Stimulated activated CD8-positive, alpha-beta memory T cell treated with anti-CD3 and anti-CD28 coated beads, Interleukin-4, amount 100 ng/mL, for 4 hours (primary cell): ENCODE data around the gene CCDC12.
A peak's percentile ranks its signal among the peaks of the same experiment; 100 is the strongest.
"Not testable (repeated sequence)": the region's sequence is repeated elsewhere in the genome, so short reads cannot be mapped to it uniquely, and the experiment has no call there.

ENCODE experiments used
- DNase-seq, 2 donors: peaks; one replicate each; pipeline ENCODE4 v3.0.0-alpha.2; 2020; ENCODE audit warnings: low read depth in 2 of 2, low spot score in 1 of 2

CCDC12 gene

DNA sequence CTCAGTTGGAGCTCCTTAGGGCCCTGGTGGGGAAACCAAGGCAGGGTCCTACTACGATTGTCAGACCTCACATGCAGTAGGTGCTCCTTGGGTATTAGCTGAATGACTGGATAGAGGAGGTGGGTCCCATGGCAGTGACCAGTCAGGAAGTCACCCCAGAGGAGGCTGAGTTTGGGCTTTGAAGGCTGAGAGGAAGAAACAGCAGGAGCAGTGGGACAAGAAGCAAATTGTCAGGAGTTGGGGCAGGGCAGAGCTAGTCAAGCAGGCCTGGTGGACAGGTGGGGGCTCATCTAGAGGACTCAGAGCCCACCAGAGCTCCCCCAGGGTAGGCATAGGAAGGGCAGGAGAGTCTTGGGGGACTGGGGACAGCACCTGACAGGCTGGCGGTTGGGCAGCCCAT, 6.0 kb upstream of the CCDC12 start:
- DNase-seq: no peak

DNA sequence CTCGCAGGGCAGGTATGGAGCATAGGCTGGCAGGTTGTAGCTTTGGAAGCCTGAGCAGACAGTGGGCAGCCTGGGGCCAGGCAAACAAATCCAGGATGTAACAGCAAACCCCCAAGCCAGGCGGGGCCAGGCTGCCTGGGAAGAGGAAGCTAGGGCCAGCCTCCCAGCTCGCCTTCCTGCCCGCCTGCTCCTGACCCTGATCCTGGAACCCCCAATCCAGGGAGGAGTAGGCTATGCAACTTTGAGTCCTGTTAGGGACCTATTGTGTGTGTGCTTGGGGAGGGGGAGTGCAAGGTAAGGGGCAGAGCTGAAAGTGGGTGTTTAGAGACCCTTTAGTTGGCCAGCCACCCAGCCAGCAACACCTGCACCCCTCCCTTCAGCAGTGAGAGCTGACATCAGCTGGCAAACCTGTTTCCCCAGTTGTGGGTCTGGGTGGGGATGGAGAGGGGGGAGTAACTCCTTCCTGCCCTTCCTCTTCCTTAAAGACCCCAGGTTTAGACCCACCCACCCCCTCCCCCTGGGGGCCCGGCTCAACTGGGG, 5.5 kb upstream of the CCDC12 start:
- DNase-seq: no peak

DNA sequence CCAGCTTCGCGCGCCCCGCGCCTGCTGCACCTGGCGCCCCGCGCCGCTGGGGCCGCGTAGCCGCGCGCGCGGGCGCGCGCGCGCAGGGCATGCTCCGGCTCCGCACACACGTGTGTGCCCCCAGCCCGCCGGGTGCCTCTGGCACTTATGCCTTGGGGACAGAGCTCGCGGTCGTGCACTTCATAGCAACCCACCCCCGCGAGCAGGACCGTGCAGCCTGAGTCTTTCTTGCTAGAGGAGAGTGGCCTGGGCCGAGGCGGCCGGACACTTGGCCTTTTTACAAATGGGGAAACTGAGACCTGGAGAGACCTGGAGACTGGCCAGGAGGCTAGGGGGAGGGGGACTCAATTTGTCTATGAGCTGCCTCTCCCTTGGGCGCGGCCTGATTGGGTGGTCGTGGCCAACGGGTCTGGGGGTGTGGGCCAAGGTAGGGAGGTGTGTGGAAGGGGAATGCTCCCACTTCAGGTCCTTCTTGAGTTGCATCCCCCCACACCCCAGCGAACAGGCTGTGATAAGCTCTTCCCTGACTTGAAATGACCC, 3.5 kb upstream of the CCDC12 start:
- DNase-seq: no peak

DNA sequence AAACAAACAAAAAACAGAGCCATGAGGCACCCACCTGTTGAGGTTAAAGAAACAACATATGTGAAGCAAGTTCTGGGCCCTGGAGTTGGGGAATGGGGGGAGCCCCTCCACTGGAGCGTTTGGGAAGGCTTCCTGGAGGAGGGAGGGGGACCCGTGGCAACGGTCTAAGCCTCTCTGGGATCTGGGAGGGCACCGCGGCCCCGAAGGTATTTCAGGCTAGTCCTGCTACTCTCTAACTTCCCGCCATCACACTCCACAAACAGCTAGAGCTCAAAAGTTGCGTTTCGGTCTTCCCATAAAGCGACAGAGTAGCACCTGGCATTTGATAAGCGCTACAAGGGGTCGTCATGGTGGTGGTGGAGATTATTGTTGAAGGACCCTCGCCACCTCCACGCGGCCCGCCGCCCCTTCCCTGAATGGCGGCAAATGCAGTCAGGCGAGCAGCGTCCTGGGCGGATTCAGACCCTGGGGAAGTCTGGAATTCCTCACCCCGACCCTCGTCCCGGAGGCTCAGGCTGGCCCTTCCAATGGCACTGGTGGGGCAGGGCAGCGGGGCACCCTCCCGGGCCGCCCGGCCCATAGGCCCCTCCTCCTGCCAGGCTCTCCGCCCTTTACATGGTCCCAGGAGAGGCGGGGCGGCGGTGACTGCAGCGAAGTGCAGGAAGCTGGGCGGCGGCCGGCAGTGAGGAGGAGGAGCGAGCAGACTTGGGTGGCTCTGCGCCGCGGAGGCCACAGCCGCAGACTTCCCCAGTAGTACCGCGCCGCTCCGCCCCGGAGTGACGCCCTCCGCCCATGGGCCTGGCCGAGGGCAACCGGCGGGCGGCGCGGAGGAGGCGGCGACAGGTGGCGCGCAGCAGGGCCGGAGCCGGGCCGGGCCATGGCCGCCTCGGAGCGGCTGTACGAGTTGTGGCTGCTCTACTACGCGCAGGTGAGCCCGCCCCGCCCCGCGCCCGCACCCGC, 2.7 kb upstream of the CCDC12 start, which contains the start of gene NBEAL2:
TSS of gene NBEAL2 (plus strand) at position 682 of the 960 bp plus-strand sequence. CDS start at position 878, 196 bp downstream.
- DNase-seq: peak; percentile 87 to 93

DNA sequence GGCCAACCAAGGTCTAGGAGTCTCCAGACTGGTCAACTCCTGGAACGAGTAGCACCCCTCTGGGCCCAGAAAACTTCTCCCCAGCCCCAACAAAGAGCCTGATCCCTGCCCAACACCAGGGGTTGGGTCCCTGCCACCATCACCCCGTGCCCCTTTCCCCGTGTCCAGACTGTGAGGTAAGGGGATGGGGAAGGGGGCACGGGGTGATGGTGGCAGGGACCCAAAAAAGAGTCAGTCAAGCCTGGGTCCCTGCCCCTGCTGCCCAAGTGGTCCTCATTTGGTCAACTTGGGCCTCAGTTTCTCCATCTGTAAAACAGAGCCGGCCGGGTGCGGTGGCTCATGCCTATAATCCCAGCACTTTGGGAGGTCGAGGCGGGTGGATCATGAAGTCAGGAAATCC, 1.8 kb upstream of the CCDC12 start:
- no peak for DNase-seq

DNA sequence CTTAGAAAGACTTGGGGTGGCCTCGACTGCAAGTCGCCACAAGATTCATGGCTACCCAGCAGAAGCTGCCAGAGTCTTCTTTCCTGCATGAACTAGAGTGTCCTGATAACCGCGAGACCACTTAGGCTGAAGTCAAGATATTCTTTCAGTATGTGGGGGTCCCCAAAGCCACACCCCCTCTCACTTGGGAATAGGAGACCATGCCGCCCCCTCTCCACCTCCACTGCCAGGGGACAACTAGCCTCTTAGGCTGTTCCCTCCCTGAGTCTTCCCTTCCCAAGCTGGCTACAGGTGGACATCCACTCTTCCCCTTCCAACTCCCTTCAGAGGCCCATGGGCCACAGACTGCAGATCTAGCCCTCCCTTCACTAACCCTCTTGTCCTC, 1.3 kb upstream of the CCDC12 start:
- DNase-seq: no peak

DNA sequence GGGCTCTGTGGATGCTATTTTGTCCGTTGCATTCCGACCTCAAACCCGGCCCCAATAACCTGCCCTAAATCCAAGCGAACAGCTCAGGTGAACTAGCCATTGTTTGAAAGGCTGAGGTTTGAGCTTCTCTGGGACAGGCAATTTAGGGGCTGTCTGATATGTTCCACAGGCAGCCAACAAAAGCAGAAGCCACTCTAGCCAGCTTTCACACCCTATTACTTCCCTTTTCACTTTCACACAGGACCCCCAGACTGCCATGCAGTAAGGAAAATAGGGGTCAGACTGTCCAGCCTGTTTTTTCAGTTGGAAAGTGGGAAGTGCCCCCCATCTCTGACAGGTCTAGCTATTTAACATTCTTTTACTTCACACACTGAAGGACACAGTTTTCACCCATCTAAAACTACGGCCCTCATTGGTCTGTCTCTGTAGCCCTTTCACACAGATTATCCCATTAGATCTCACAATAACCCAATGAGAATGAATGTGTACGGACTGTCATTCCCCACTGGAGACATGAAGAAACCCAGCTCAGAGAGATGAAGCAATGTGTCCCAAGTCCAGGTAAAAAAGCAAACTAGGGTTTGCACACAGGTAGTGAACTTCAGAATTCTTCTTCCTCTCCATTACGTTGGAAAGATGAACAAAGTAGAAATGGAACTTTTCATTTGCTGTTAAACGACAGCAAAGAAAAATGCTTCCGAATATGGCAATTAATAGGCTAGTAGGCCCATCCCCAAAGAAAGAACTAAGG, 1.9 kb downstream of the CCDC12 start:
- no peak for DNase-seq

DNA sequence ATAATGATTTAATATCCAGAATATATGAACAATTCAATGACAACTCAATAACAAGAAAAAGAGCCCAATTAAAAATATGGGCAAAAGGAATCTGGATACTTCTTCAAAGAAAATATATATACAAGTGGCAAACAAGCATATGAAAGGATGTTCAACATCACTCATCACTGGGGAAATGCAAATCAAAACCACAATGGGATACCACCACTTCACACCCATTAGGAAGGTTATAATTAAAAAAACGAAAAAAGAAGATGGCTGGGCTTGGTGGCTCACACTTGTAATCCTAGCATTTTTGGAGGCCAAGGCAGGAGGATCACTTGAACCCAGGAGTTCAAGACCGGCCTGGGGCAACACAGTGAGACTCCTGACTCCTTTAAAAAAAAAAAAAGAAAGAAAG, 4.1 kb downstream of the CCDC12 start:
- DNase-seq: no peak

DNA sequence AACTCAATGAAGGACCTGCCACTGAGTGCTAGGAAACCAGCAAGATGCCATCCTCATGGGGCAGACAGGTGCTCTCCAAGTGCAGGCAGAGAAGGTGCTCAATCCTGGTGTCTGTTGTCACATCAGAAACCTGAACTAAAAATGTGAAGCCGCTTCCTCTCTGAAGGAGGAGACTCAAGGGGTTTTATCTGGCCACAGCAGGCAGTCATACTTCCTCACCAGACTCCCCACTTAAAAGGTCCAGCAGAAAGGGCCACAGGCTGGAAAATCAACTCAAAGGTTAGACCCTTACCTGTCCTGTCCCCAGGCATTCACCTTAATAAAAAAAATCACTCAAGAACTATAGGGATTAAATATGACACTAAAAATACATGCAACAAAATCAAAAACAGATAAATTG, 4.8 kb downstream of the CCDC12 start:
- DNase-seq: no peak

DNA sequence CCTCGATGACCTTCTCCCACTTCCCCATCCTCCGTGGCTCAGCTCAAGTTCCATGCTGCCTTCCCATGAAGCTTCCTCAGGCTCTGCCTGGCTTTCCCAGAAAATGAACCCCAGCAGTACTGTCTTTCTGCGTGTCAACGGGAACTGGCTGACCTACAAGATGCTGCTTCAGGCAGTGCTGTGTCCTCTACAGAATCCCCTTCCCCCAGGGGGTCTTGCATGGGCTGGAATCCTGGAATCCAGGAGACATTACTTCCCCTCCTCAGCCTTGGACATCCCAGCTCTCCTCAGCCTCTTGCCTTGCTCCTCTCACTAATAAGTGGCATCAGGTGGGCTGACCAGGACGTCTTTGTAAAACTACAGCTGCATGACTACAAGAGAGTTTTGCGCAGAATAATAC, 5.4 kb downstream of the CCDC12 start:
- no peak for DNase-seq

DNA sequence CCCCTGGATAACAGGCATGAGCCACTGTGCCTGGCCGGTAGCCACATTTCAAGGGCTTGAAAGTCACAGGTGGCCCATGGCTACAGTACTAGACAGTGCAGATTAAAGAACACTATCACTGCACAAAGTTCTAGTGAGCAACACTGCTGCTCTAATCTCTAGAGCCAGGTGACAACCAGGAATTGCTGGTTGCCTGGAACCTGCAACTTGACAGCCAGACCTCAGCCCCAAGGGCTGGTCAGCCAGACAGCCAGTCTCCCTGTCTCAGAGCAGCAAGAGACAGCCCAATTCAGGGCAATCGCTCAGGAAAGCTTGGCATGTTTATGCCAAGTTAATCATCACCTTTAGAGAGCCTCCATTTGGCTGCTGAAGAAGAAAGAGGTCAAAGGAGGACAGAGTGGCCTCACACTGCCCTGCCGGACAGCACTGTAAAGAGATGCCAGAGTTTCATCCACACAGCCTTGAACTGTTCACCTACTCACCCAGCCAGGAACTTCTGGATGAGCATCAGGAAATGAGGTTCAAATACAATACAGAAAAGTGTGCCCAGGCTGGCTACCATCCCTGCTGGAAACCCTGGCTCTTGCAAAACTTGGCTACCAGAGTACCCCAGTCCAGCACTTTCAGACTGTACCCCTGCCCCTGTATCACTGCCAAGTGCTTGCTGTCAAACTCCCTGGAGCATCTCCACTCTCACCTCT, 6.0 kb downstream of the CCDC12 start:
- DNase-seq: no peak

DNA sequence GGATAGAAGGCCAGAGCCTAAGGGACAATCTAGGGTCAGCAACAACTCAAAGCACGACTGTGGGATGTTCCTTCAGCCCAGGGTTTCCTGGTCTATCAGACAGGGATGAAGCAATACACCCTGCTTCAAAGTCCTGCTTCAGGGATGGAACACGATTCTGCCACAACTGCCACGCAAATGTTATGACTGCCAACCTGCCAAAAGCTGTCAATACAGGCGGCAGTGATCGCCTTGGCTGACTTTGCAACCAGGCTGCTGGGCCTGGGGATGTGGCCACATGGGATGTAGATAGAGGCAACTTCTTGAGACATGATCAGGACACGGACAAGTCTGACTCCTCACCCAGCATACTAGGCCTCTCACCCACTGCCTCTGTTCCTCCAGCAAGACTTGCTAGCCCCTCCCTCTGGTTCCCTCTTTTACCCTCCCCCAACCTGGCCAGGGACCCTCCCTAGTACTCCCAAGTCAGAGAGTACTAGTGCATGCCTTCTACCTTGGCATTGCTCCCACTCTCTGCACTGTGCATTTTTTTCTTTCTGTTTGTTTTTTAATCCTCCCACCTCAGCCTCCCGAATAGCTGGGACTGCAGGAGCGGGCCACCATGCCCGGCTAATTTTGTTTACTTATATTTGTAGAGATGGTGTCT, 7.6 kb downstream of the CCDC12 start:
- DNase-seq: no peak

DNA sequence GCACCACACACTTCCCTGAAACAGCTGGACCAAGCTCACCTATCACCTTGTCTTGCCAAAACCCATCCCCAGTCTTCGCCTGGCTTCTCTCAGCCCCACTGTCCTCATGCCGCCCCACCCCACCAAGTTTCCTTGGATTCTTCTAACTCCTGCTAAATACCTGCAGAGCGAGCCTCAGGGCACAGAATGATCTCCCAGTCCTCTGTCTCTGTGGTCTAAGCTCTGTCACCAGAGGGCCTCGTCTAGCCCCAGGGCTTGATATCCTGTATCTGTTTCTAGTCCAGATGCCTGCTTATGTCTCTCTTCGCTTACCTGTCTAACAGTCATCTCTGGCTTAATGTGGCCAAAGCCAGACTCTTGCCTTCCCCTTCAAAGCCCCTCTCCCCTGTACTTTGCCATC, 9.7 kb downstream of the CCDC12 start:
- DNase-seq: no peak

DNA sequence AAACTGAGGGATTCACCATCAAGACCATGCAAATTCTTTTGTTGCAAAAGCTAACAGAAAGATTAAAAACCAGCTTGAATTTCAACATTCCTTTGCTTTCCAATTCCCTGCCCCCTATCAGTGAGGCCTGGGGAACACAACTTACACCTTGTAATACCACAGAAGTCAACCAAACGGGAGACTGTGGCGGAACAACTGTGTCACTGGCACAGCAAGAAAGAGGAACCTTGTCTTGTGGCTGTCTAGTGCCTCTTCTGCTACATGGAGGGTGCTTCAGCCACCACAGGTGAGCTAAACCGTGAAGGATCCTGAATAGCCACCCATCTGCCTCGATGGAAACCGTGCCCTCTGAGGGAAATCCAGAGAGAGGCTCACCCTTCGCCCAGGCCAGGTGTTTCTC, 11.4 kb downstream of the CCDC12 start:
- no peak for DNase-seq

DNA sequence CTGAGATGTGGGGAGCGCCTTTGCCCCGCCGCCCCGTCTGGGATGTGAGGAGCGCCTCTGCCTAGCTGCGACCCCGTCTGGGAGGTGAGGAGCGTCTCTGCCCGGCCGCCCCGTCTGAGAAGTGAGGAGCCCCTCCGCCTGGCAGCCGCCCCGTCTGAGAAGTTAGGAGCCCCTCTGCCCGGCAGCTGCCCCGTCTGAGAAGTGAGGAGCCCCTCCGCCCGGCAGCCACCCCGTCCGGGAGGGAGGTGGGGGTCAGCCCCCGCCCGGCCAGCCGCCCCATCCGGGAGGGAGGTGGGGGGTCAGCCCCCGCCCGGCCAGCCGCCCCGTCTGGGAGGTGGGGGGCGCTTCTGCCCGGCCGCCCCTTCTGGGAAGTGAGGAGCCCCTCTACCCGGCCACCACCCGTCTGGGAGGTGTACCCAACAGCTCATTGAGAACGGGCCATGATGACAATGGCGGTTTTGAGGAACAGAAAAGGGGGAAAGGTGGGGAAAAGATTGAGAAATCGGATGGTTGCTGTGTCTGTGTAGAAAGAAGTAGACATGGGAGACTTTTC, 12.4 kb downstream of the CCDC12 start:
- not testable (repeated sequence) for DNase-seq

DNA sequence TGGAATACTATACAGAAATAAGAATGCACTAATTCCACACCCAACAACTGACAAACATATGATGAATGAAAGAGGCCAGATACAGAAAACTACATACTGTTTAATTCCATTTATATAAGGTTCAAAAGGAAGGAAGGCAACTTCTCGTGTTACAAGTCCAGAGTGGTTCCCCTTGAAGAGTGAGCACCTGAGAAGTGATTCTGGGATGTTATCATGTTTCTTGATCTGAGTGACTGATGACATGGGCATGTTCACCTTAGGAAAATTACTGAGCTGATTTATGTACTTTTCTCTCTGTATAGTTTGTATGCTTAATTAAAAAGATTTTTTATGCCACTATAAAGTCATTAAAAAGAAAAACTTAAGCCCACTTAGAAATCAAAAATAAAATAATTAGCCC, 13.6 kb downstream of the CCDC12 start:
- no peak for DNase-seq

DNA sequence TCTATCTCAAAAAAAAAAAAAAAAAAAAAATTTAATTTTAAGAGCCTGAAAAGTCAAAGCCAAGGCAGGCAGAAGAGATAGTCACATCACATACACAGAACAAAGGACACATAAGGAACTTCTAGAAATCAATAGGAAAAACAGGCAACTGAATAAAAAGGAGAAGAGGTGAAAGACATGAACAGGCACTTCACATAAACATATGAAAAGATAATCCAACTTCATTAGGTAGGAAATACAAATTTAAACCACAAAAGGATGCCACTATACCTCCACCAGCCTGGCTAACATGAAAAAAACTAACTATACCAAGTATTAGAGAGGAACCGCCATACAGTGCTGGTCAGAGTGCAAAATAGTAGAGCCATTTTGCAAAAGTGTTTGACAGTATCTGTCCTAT, 14.1 kb downstream of the CCDC12 start:
- no peak for DNase-seq

DNA sequence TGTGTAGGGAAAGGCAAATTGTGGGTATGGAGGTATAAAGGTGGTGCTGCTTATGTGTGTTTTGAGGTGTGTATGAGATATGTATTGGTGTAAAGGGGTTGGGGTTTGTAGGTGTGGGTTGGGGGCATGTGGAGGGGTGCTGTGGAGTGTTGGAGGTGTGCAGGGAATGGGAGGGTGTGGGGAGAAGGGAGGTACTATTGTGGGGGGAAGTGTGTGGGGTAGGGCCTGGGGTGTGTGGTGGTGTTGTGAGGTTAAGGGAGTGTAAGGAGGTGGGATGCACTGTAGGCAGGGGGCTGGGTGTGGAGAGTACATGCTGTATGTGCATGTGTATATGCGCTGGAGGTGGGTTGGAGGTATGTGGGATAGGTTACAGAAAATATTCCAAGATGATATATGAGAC, 15.7 kb downstream of the CCDC12 start:
- DNase-seq: no peak

DNA sequence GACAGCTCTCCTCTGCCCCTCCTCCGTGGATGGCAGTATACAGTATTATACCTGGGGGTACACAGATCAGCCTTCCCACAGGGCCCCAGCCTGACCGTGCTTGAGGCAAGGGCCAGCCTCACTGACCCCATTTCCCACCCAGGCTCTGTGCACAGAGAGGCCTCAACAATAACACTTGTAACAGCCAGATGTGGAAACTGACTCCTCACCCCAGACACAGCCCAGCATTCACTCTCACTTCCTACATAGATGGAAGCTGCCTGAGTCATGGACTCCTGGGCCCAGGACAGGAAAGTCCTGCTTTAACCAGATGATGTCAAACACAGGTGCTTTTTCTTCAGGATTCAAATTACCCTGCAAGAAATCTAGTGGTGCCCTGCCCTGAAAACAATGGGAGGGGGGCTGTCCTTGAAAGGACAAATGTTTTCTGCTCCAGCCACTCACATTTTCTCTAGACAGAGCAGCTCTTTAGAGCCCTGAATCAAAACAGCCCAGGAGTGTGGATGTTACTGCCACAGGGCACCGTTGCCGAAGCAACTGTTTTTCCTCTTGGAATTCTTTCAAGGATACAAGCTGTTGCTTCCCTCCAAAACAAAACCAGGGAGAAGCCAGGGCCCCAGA, 16.4 kb downstream of the CCDC12 start:
- no peak for DNase-seq

DNA sequence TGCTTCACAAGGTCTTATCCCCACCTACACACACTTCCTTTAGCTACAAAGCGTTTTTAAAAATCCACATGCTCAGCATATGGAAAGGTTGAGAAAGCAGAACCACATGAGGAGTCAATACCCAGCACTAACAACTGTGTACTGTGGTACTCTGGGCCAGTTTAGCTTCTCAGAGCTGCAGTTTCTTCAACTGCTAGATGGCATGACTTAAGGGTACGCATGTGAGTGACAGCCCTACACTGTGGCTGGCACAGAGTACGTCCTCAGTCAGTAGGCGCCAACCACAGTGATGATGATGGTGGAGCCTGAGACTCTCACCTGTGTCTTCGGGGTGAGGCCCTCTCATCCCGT, 17.4 kb downstream of the CCDC12 start:
- peak in 1 of 2 donors; percentile 49 for DNase-seq
